ENCODE results near the gene TAF1.
"Not testable (repeated sequence)": the region's sequence is repeated elsewhere in the genome, so short reads cannot be mapped to it uniquely, and the experiment has no call there.

TAF1 gene

GRCh38 chrX:71510161-71510560, 144.0 kb downstream of the TAF1 start:
- no peaks in the 10 kb centered on the region for H3K9me3 ChIP-seq (ENCODE audit: insufficient read depth, low read depth, low read length)
- H3K9ac ChIP-seq (ENCODE audit: low read depth, low read length), result no peak overlapping the region
- H3K27ac ChIP-seq (ENCODE audit: low read depth, low read length), result no peak overlapping the region
- WGBS, result 89% methylated on average over 2 of the region's 2 CpGs
- no peaks in the 10 kb centered on the region for H3K36me3 ChIP-seq (ENCODE audit: insufficient read depth, low read length)
- H3K27me3 ChIP-seq (ENCODE audit: insufficient read depth, low read length), result no peaks in the 10 kb centered on the region
- no peak overlapping the region for H3K4me3 ChIP-seq (ENCODE audit: low read length)
- no peaks in the 10 kb centered on the region; the same call in 1 of the 2 replicates for H3K4me1 ChIP-seq (ENCODE audit: insufficient read depth, low read length)

GRCh38 chrX:71513731-71514130, 147.6 kb downstream of the TAF1 start:
- H3K27me3 ChIP-seq (ENCODE audit: insufficient read depth, low read length); H3K9me3 ChIP-seq (ENCODE audit: insufficient read depth, low read depth, low read length); H3K4me1 ChIP-seq (ENCODE audit: insufficient read depth, low read length); H3K36me3 ChIP-seq (ENCODE audit: insufficient read depth, low read length); H3K27ac ChIP-seq (ENCODE audit: low read depth, low read length); H3K4me3 ChIP-seq (ENCODE audit: low read length); H3K9ac ChIP-seq (ENCODE audit: low read depth, low read length): not testable (repeated sequence)
- WGBS, result 96% methylated on average over 4 of the region's 4 CpGs

- 60% methylated on average over 5 of the region's 5 CpGs for WGBS
- Histone ChIP-seq H3K4me3 (ENCODE audit: low read length) (no peak overlapping the region), H3K9ac (ENCODE audit: low read depth, low read length) (no peak overlapping the region), H3K36me3 (ENCODE audit: insufficient read depth, low read length) (no peaks in the 10 kb centered on the region), H3K9me3 (ENCODE audit: insufficient read depth, low read depth, low read length) (no peaks in the 10 kb centered on the region), H3K27ac (ENCODE audit: low read depth, low read length) (no peak overlapping the region), H3K4me1 (ENCODE audit: insufficient read depth, low read length) (no peaks in the 10 kb centered on the region; the same call in 1 of the 2 replicates), H3K27me3 (ENCODE audit: insufficient read depth, low read length) (no peaks in the 10 kb centered on the region)
These were observed 148.3 kb downstream of the TAF1 start for GRCh38 chrX:71514367-71515037.

GRCh38 chrX:71515038-71515396, 148.9 kb downstream of the TAF1 start:
- WGBS, result 97% methylated on average over 2 of the region's 2 CpGs
- Histone ChIP-seq H3K4me3 (ENCODE audit: low read length) (no peak overlapping the region), H3K4me1 (ENCODE audit: insufficient read depth, low read length) (no peaks in the 10 kb centered on the region; the same call in 1 of the 2 replicates), H3K27me3 (ENCODE audit: insufficient read depth, low read length) (no peaks in the 10 kb centered on the region), H3K9ac (ENCODE audit: low read depth, low read length) (no peak overlapping the region), H3K27ac (ENCODE audit: low read depth, low read length) (no peak overlapping the region), H3K9me3 (ENCODE audit: insufficient read depth, low read depth, low read length) (no peaks in the 10 kb centered on the region), H3K36me3 (ENCODE audit: insufficient read depth, low read length) (no peaks in the 10 kb centered on the region)

Data from HUES64 (cell line).